GM19099 (cell line): Measurements from ENCODE around the gene LCN15.

Experiments
- POLR2A ChIP-seq: IDR thresholded peaks from 3 replicates; pipeline ENCODE4 v1.6.1; 2011; ENCODE audit warnings: low read depth; ENCODE audit not compliant: insufficient read length; ENCODE audit errors: extremely low read depth

Gene LCN15

DNA sequence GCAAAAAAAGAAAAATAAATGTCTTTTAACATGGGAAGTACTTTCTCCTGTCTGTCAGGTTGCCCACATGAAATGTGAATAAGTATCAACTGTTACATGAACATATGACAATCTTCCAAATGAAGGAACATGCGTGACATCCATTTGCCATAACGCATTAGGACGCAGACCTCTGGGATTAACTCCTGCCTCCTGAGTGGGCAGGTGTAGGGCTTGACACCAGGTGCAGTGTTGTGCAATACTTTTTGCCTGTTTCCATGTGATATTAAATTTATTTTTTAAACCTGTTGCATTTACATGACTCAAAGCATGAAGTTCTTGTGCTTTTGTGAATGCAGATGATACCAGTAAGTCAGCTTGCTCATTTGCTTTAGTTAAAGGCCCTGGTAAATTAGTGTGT is 18.1 kb upstream of the LCN15 start:
- no peak for TF ChIP-seq POLR2A

- no peak for TF ChIP-seq POLR2A
Observed at GRCh38 chr9:136779808-136780207, 15.5 kb upstream of the LCN15 start.

DNA sequence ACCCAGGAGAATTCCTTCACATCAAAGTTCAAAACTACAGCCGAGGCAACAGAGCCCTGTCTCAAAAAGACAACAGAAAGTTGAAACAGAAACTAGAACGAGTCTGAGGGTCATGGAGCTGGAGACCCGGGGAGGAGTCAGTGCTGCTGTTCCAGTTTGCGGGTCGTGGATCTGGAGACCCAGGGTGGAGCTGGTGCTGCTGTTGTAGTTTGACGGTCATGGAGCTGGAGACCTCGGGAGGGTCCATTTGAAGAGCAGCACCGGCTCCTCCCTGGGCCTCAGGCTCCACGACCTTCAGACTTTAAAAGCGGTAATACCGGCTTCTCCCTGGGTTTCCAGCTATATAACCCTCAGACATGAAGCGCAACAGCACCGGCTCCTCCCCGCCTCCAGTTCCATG is 13.0 kb upstream of the LCN15 start:
- no peak for TF ChIP-seq POLR2A

- TF ChIP-seq POLR2A = no peak
Observed at GRCh38 chr9:136776947-136777346, 12.6 kb upstream of the LCN15 start.

DNA sequence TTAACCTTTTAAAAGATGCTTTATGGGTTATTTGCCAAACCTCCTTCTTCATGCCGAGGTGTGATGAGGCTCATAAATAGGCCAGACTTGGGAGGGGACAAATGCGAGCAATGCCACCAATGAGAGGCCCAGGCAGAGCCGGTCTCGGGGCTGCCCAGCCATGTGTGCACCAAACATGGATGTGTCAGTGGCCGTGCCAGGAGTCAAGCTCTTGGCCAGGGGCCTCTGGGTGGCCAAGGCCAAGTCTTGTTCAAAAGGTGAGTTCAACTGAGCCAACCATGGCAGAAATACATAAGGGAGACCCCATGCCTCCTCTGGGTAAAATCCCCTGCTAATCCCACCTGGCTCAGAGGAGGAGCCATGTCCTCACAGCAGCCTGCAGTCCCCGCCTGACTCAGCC is 10.9 kb upstream of the LCN15 start:
- TF ChIP-seq POLR2A = no peak

DNA sequence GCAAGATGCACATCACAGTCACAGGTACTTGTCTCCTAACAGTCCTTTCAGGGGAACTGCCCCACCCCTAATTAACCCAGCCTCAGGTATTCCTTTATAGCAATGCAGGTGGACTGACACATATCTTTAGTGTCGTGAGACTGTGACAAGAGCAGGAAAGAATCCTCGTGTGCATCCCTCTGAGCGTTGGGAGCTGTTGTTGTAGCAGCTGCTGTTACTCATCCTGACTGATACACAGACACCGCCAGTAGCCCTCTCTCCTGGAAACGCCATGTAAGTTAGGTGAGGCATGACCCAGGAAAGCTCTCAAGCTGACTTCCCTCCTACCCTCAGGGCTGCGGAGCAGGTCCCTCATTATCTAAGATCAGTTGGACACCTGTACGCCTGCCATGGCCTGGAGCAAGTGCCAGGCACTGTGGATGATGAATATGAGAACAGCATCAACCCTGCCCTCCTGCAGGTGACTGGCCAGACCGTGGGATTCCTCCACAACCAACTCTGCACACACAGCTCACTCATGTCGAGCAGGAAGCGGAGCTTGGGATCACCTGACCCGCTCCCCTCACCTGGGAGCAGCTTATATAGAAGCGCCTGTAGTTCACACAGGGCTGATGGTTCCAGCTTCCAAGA is 10.2 kb upstream of the LCN15 start:
- no peak for TF ChIP-seq POLR2A

DNA sequence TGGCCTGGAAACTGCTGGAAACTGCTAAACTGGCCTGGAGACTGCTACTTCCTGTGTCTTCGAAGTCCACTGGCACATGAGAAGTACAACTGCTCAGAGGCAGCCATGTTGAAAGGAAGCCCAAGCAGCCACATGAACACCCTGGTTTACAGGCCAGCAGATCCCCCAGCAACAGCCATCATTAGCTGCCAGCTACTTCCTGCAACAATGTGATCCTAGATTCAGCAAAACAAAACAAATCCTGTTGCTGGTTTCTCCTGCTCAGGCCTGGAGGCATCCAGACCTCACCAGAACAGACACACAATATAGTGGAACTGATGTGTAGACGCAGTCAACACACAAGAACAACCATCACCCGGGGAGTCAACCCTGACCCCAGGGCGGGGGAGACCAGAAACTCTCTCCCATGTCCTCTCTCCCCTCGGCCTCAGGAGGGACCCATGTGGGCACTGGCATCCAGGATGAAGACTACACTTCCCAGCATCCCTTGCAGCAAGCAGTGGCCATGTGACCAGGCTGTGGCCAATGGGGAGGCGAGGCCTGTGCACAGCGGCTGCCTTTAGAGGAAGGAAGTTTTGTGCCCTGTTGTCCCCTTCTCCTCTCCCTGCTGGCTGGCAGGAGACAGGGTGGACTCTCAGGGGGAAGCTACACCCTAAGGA is 9.2 kb upstream of the LCN15 start:
- TF ChIP-seq POLR2A = no peak

DNA sequence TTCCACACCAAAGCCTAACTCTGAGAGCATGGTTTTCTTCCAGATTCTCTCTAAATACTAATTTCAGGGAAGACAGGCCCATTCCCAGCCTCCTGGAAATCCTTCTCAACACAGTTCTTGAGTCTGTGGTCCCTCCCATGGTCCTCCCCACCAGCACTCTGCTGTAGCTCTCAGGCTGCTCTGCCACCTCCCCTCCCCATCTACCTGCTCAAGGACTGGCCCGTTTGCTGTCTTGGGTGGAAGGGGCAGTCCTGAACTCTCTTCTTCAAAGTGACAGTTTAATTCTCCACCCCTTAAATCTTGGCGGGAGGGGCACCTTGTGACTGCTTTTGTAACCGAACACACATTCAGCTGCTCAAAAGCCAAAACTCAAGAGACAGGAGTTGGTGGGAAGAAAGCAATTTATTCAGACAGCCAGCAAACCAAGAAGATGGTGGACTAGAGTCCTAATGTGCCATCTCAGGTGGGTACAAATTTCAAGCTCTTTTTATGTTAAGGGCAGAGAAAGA is 7.6 kb upstream of the LCN15 start:
- no peak for TF ChIP-seq POLR2A

GRCh38 chr9:136769710-136770191 is 5.4 kb upstream of the LCN15 start:
- no peak for TF ChIP-seq POLR2A

DNA sequence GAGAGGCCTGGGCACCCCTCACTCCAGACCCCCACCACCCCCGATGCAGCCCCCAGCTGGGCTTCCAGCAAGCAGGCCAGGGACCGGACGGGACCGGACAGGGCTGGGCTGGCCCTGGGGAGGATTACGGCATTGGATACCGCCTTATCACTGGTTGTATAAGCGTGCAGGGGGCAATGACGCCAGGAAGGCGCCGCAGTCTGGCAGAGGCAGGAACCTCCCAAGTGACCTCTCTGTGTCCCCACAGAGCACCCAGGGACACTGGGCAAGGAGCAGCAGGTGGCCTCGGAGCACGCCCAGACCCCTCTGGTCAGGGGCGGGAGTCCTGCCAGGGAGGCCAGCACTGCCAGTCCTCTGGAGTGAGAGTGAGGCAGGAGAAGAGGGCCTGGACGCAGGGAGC is 723 bp upstream of the LCN15 start:
- TF ChIP-seq POLR2A = no peak

DNA sequence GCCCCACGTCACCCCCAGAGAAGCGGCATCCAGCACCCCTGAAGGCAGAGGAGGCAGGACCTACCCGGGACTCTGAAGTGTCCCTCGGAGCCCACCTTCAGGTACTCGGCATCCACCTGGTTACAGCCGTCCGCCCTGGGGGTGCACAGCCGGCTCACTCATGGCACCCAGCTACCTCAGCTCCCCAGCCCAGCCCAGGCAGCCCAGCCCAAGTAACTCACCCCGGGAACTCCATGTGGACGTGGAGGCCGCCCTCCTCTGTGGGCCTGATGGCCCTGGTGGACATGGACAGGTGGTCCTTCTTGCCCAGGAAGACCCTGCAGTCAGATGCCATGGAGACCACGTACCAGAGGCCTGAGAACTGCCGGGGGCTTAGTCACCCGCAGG is 676 bp downstream of the LCN15 start:
- TF ChIP-seq POLR2A = no peak

DNA sequence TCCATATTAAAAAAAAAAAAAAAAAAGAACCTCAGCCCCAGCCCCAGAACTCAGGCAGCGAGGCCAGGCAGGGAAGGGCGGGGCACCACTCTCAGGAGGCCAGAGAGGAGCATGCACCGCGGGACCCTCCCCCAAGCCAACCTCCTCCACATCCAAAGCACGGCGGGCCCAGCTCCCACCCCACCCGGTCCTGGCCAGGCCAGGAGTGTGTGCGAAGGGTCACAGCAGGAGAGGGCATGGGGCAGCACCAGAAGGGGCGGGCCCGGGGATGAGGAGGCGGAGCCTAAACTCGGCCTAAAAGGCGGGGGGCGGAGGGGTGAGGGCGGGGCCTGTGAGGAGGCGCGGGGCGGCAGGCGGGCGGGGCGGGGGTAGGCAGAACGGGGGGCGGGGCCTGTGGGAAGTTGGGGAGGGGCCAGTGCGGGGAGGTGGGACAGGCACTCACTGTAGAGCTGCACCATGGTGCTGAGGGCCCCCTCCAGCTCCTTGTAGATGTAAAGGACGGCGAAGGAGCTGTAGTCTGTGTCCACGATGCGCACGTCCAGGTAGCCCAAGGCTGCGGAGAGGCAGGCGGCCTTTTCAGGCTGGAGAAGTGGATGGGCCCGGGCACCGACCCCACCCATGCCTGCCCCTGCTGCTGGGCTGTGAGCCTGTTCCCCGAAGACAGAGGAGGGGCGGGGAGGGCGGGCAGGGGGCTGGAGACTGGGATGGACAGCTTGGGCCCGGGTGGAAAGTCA is 1.2 kb downstream of the LCN15 start:
- no peak for TF ChIP-seq POLR2A

DNA sequence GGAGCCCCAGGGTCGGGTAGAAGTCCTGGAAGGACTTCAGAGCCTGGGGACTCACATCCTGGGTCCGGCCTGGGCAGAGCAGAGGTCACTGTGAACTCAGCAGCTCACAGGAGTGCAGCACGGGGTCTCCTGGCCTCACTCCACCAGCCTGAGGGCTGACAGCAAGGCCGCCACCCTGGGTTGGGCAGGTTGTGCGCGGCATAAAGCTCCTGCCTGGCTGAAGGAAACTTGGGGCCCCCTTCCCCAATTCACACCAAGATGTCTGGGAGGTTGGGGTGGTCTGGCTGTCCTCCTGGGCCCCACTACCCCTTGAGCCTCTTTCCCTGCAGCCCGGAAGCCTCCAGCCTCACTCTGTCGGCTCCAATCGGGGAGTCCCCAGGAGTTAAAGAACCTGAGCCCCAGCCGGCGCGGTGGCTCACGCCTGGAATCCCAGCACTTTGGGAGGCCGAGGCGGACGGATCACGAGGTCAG is 2.1 kb downstream of the LCN15 start:
- TF ChIP-seq POLR2A = no peak

GRCh38 chr9:136761545-136761981 is 2.8 kb downstream of the LCN15 start:
- no peak for TF ChIP-seq POLR2A

GRCh38 chr9:136760424-136760823 is 3.9 kb downstream of the LCN15 start:
- TF ChIP-seq POLR2A = no peak

GRCh38 chr9:136759436-136760325 is 4.6 kb downstream of the LCN15 start:
- no peak for TF ChIP-seq POLR2A

DNA sequence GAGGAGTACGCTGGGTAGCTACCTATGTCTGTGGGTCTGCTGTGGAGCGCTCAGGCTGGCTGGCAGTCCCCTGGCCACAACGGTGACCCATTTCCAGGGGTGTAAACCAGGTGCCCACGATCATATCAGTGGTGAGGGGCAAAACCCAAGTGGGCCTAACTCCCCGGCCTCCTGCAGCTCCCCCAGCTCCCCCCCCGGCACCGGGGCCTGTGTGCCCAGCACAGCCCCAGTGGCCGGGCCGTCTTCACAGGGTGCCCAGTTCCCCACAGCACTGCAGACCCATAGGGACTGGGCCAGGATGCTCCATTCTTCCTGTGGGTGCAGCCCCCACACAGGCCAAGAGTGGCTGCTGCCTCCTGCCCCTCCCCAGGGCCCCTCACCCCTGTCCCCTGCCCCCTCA is 5.3 kb downstream of the LCN15 start:
- TF ChIP-seq POLR2A = no peak
